HepG2 (cell line): Measurements from ENCODE around the gene FGD2. TPM values are rescaled to one million over a fixed set of nuclear protein-coding genes. Genes with fewer than 3 reads are reported as not detected.

ENCODE experiments used
- ATAC-seq: fragments of 200-7000 bp; cut with Tn5 transposase; 3 replicates; pipeline ENCODE4 v1.9.1; 2020; ENCODE audit warnings: mild to moderate bottlenecking, moderate library complexity
- BruUV-seq: library from RNA; stranded (reverse); fragments of 400-500 nt; replicated peaks from 2 replicates; lab custom pipeline; 2021; lab: Mats Ljungman, UMichigan
- CTCF ChIA-PET: fragments of 300-600 bp; formaldehyde crosslinking; extraction: SDS; loops from one replicate; lab custom pipeline; 2021; ENCODE audit warnings: low total read pairs, inconsistent platforms, low intra/inter-chr PET ratio; lab: Yijun Ruan, JAX
- POLR2A ChIA-PET: fragments of 350-600 bp; sonication (Branson Sonifier 250); formaldehyde crosslinking; loops from one replicate; lab custom pipeline; 2020; ENCODE audit warnings: antibody characterized with exemption, inconsistent platforms; lab: Yijun Ruan, JAX
- DNase-seq: peaks from one replicate; pipeline ENCODE4 v3.0.0-alpha.2; 2015; ENCODE audit warnings: low spot score
- FAIRE-seq: peaks from 3 replicates; lab custom pipeline; 2011; peaks lifted over from hg19 to GRCh38; lab: Jason Lieb, UNC
- H2AFZ ChIP-seq: one replicate; pipeline ENCODE4 v1.6.1; 2011; ENCODE audit warnings: low read length, inconsistent platforms
- H3K27ac ChIP-seq: fragments of 300-600 bp; 3 replicates; pipeline ENCODE4 v1.8.0; 2011; ENCODE audit warnings: mixed run types, mild to moderate bottlenecking, mixed read lengths, low read length, inconsistent platforms; ENCODE audit not compliant: insufficient read depth; ENCODE audit errors: extremely low read length
- H3K27me3 ChIP-seq, 2 experiments: fragments of 200-600 bp in 1 of 2; 2 replicates in 1 of 2; 3 replicates in 1 of 2; pipeline versions ENCODE4 v1.6.0 to v1.8.0; 2011; ENCODE audit warnings: low read length in 2 of 2, mild to moderate bottlenecking in 2 of 2, moderate library complexity in 2 of 2, inconsistent platforms in 1 of 2; ENCODE audit not compliant: insufficient read depth in 2 of 2, control insufficient read depth in 1 of 2
- H3K36me3 ChIP-seq, 2 experiments: fragments of 200-600 bp in 1 of 2; replicated peaks in 1 of 2; 2 replicates in 1 of 2; 3 replicates in 1 of 2; pipeline versions ENCODE4 v1.5.1 to v1.8.0; 2011; ENCODE audit warnings: low read length in 2 of 2, inconsistent platforms in 1 of 2; ENCODE audit not compliant: insufficient read depth in 2 of 2, control insufficient read depth in 1 of 2
- H3K4me1 ChIP-seq: 2 replicates; pipeline ENCODE4 v1.5.1; 2012; ENCODE audit warnings: low read length, inconsistent platforms; ENCODE audit not compliant: insufficient read depth
- H3K4me2 ChIP-seq: 2 replicates; pipeline ENCODE4 v1.6.0; 2011; ENCODE audit warnings: low read depth, low read length, inconsistent platforms
- H3K4me3 ChIP-seq, 3 experiments: fragments of 200-600 bp in 1 of 3; sonication (generic), shearing (Covaris generic) in 1 of 3; replicated peaks in 1 of 3; 2 replicates each; pipeline ENCODE4 v1.5.1; 2011 to 2016; ENCODE audit warnings: low read length in 3 of 3, inconsistent platforms in 2 of 3, low read depth in 2 of 3, mild to moderate bottlenecking in 2 of 3, control low read depth in 1 of 3, mixed read lengths in 1 of 3; ENCODE audit not compliant: insufficient read depth in 1 of 3
- H3K79me2 ChIP-seq: one replicate; pipeline ENCODE4 v1.6.1; 2011; ENCODE audit warnings: low read length, inconsistent platforms; ENCODE audit not compliant: insufficient read depth
- H3K9ac ChIP-seq: 2 replicates; pipeline ENCODE4 v1.6.0; 2011; ENCODE audit warnings: mild to moderate bottlenecking, low read depth, low read length, inconsistent platforms; ENCODE audit not compliant: insufficient read depth
- H3K9me3 ChIP-seq: 2 replicates; pipeline ENCODE4 v1.5.1; 2012; ENCODE audit warnings: mild to moderate bottlenecking, low read length
- H4K20me1 ChIP-seq: 2 replicates; pipeline ENCODE4 v1.6.0; 2011; ENCODE audit warnings: inconsistent platforms, mild to moderate bottlenecking, low read length, moderate library complexity; ENCODE audit not compliant: insufficient read depth
- AKAP8 ChIP-seq: sonication (generic); formaldehyde crosslinking; IDR thresholded peaks from 2 replicates; pipeline ENCODE4 v1.5.1; 2020; ENCODE audit warnings: mild to moderate bottlenecking, missing genetic modification reagents
- CAMTA2 ChIP-seq: sonication (generic); formaldehyde crosslinking; IDR thresholded peaks from 2 replicates; pipeline ENCODE4 v1.4.0; 2020; ENCODE audit warnings: mild to moderate bottlenecking, missing genetic modification reagents, borderline replicate concordance
- E2F5 ChIP-seq: sonication (generic); formaldehyde crosslinking; conservative IDR thresholded peaks from 2 replicates; pipeline ENCODE4 v1.4.0; 2020; ENCODE audit warnings: missing genetic modification reagents
- FOSL2 ChIP-seq: sonication (generic); formaldehyde crosslinking; IDR thresholded peaks from 2 replicates; pipeline ENCODE4 v1.4.0; 2020; ENCODE audit warnings: missing genetic modification reagents
- FOXC1 ChIP-seq: sonication (generic); formaldehyde crosslinking; IDR thresholded peaks from 2 replicates; pipeline ENCODE4 v1.8.0; 2022; ENCODE audit warnings: mild to moderate bottlenecking, missing genetic modification reagents, borderline replicate concordance
- HIVEP1 ChIP-seq: sonication (generic); formaldehyde crosslinking; IDR thresholded peaks from 2 replicates; pipeline ENCODE4 v1.4.0; 2020; ENCODE audit warnings: mild to moderate bottlenecking, missing genetic modification reagents
- HNRNPL ChIP-seq: fragments of 200-400 bp; formaldehyde crosslinking; IDR thresholded peaks from 2 replicates; pipeline ENCODE4 v1.6.1; 2017; ENCODE audit warnings: mild to moderate bottlenecking, low read depth, low read length
- HOXD1 ChIP-seq: sonication (generic); formaldehyde crosslinking; IDR thresholded peaks from 2 replicates; pipeline ENCODE4 v1.5.0; 2020; ENCODE audit warnings: missing genetic modification reagents
- KLF12 ChIP-seq: sonication (generic); formaldehyde crosslinking; IDR thresholded peaks from 2 replicates; pipeline ENCODE4 v1.4.0; 2020; ENCODE audit warnings: missing genetic modification reagents, borderline replicate concordance
- MNT ChIP-seq: fragments of 450-650 bp; IDR thresholded peaks from 2 replicates; pipeline ENCODE4 v1.6.1; 2016
- MYNN ChIP-seq: sonication (generic); formaldehyde crosslinking; IDR thresholded peaks from 2 replicates; pipeline ENCODE4 v1.4.0; 2020; ENCODE audit warnings: mild to moderate bottlenecking, low read depth, missing genetic modification reagents
- NR1H2 ChIP-seq: sonication (generic); formaldehyde crosslinking; IDR thresholded peaks from 2 replicates; pipeline ENCODE4 v1.8.1; 2022; ENCODE audit warnings: low read depth, missing genetic modification reagents, borderline replicate concordance
- POLR2A ChIP-seq, 2 experiments: IDR thresholded peaks; 2 replicates each; pipeline ENCODE4 v1.6.1; 2011; ENCODE audit warnings: low read depth in 2 of 2, low read length in 2 of 2, mild to moderate bottlenecking in 1 of 2, moderate library complexity in 1 of 2; ENCODE audit not compliant: insufficient read depth in 1 of 2
- RXRB ChIP-seq: IDR thresholded peaks from 2 replicates; pipeline ENCODE4 v1.6.1; 2016; ENCODE audit warnings: borderline replicate concordance, missing genetic modification reagents, missing compliant biosample characterization
- SRSF1 ChIP-seq: fragments of 200-400 bp; formaldehyde crosslinking; optimal IDR thresholded peaks from 2 replicates; pipeline ENCODE3; 2017; ENCODE audit warnings: mild to moderate bottlenecking, low read depth, low read length, moderate library complexity
- TCF7L2 ChIP-seq: IDR thresholded peaks from 2 replicates; pipeline ENCODE4 v1.6.1; 2011; ENCODE audit warnings: mild to moderate bottlenecking, low read depth, low read length, moderate library complexity
- TGIF2 ChIP-seq: IDR thresholded peaks from 2 replicates; pipeline ENCODE4 v1.6.1; 2016; ENCODE audit warnings: control low read depth, missing compliant biosample characterization
- ZNF501 ChIP-seq: sonication (generic); formaldehyde crosslinking; IDR thresholded peaks from 2 replicates; pipeline ENCODE4 v1.5.1; 2020; ENCODE audit warnings: mild to moderate bottlenecking, moderate library complexity, missing genetic modification reagents
- ZNF580 ChIP-seq: IDR thresholded peaks from 2 replicates; pipeline ENCODE4 v1.6.1; 2016; ENCODE audit warnings: low read depth, borderline replicate concordance
- ZNF616 ChIP-seq: sonication (generic); formaldehyde crosslinking; IDR thresholded peaks from 2 replicates; pipeline ENCODE4 v1.5.0; 2020; ENCODE audit warnings: low read depth, mild to moderate bottlenecking, missing genetic modification reagents
- ZNF709 ChIP-seq: sonication (generic); formaldehyde crosslinking; IDR thresholded peaks from 2 replicates; pipeline ENCODE4 v1.5.0; 2020; ENCODE audit warnings: mild to moderate bottlenecking, missing genetic modification reagents
- WGBS: methylation state at CpG from one replicate; pipeline ENCODE4 v1.1.6; 2017; ENCODE audit warnings: low lambda C conversion rate; 5-methylcytosine and 5-hydroxymethylcytosine counted together
- in situ Hi-C: cut with HindIII; loops from 2 replicates; pipeline ENCODE4 v1.10.0; 2017; ENCODE audit warnings: low pct_unique_long_range_greater_than_20kb; ENCODE audit not compliant: extremely low pct_ligation_motif_present
- intact Hi-C: fragments of 100-400 bp; cut with micrococcal nuclease; formaldehyde crosslinking; loops from one replicate; pipeline ENCODE4 v1.10.0; 2022; ENCODE audit not compliant: unreplicated experiment
- polyA plus RNA-seq, 8 experiments: library from polyadenylated mRNA; depleted of rRNA in 3 of 8; stranded (reverse) in 7 of 8; unstranded in 1 of 8; fragments of >200 nt; fragmentation: Illumina TruSeq in 4 of 8; extraction: Trizol in 4 of 8; gene quantifications; 2 replicates each; pipeline versions ENCODE4 v1.2.1 to v1.2.3, GENCODE V29; 2011 to 2016; ENCODE audit warnings: low read depth in 4 of 8, missing spikeins in 1 of 8, mixed read lengths in 1 of 8; ENCODE audit not compliant: insufficient read depth in 1 of 8
- total RNA-seq, 5 experiments: library from RNA; depleted of rRNA; stranded (reverse); fragments of >200 nt; fragmentation: Illumina TruSeq; extraction: Trizol; gene quantifications; 2 replicates each; pipeline ENCODE4 v1.2.3, GENCODE V29; 2016; ENCODE audit warnings: low read depth in 1 of 5
- TF ChIP-seq, protein P1 (sequence below): sonication (generic); IDR thresholded peaks from 2 replicates; pipeline ENCODE4 v1.6.1; 2016; ENCODE audit warnings: low read depth, borderline replicate concordance

FGD2 gene
- total and polyA plus RNA-seq, 2 of the 13 experiments (the other 11 are each of a cell fraction or from before 2014, with no cell fraction given) = not detected

DNA sequence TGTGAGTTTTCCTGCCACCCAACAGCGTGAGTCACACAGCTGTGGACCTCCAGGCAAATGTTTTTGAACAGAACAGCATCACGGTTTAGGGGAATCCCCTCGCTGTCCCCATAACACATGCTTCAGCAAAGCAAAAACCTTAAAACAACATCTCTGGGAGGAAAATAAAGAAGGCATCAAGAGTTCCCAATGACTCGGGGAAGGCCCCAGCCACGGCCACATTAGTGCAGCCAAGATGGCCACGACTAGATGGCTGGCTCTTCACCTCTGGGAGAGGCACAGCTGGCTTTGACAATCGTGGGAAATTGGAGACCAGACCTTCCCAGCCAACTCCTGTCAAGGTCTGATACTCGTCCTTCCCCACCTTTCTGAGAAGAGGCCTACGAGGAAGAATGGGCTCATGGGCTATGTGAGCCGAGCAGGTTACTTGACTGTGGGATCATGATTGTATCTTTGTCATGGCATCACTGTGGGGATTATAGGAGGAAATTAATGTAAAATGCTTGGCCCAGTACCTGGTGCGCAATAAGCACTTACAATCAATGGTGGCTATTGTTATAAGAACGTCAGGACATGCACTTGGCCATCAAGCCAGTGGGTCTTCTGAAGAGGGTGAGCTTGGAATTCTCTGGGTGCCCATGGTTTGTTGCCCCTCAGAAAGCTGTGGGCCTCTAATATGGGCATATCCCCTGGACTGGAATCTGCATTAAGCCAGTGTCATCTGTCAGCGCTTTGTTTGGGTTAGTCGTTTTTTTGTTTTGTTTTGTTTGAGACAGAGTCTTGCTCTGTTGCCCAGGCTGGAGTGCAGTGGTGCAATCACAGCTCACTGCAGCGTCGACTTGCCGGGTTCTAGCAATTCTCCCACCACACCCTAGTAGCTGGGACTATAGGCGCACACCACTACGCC, 43.6 kb downstream of the FGD2 start:
- Histone ChIP-seq H3K9ac (no peak overlapping the region), H3K27me3 (peaks cover 2 to 17% of the 10 kb centered on the region in 2 experiments; a peak in 4 of 5 replicates), H2AFZ (no peak overlapping the region), H3K79me2 (no peaks in the 10 kb centered on the region), H3K4me1 (peaks cover 56% of the 10 kb centered on the region), H3K27ac (no peak overlapping the region), H4K20me1 (no peaks in the 10 kb centered on the region), H3K36me3 (no peaks in the 10 kb centered on the region), H3K4me2 (no peak overlapping the region), H3K9me3 (no peaks in the 10 kb centered on the region), H3K4me3 (no peak overlapping the region)
- ChIA-PET CTCF (no interaction called here), POLR2A (interaction anchor here (0.6 to 4.1 kb wide), 5 partner anchors 82 to 127 kb away, joined by 3 to 73 read pairs (median 3); partner anchors contain the start of gene PIM1)
- no TSS peak for BruUV-seq
- DNase-seq (no peak), ATAC-seq (no peak), FAIRE-seq (no peak)
- intact Hi-C loops = no loop called here
- in situ Hi-C loops = no loop called here
- 39% methylated on average over 19 of the region's 19 CpGs for WGBS
- TF ChIP-seq, protein P1, sequence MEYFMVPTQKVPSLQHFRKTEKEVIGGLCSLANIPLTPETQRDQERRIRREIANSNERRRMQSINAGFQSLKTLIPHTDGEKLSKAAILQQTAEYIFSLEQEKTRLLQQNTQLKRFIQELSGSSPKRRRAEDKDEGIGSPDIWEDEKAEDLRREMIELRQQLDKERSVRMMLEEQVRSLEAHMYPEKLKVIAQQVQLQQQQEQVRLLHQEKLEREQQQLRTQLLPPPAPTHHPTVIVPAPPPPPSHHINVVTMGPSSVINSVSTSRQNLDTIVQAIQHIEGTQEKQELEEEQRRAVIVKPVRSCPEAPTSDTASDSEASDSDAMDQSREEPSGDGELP = 0 out of 2 replicates have a peak, but pooled peaks have one; percentile 36
- TF ChIP-seq AKAP8 (CRISPR knock-in tag) = no peak
- TF ChIP-seq FOSL2 = peak; percentile 71
- no peak for TF ChIP-seq HOXD1 (CRISPR knock-in tag)
- no peak for TF ChIP-seq MYNN (CRISPR knock-in tag)
- TF ChIP-seq HIVEP1 (CRISPR knock-in tag) = no peak
- TF ChIP-seq TGIF2 (CRISPR knock-in tag) = 0 out of 2 replicates have a peak, but pooled peaks have one; percentile 54
- TF ChIP-seq TCF7L2 = no peak
- no peak for TF ChIP-seq E2F5 (CRISPR knock-in tag)
- no peak for TF ChIP-seq ZNF709
- TF ChIP-seq RXRB (CRISPR knock-in tag) = no peak
- TF ChIP-seq ZNF616 (CRISPR knock-in tag) = no peak
- TF ChIP-seq HNRNPL = no peak
- no peak for TF ChIP-seq POLR2A (IDR thresholded peaks at IDR 0.05; ENCODE audit: insufficient read depth in 1 of 2, low read depth in 2 of 2, low read length in 2 of 2)
- TF ChIP-seq FOXC1 (CRISPR knock-in tag) = no peak
- no peak for TF ChIP-seq SRSF1
- no peak for TF ChIP-seq KLF12
- no peak for TF ChIP-seq MNT
- TF ChIP-seq NR1H2 = no peak
- no peak for TF ChIP-seq CAMTA2
- TF ChIP-seq ZNF580 (CRISPR knock-in tag) = peak; percentile 11; the same call in 1 of the 2 replicates
- peak; percentile 29; the same call in 1 of the 2 replicates for TF ChIP-seq ZNF501 (CRISPR knock-in tag)
